ENCODE measurements around the gene EFNA5.

EFNA5 gene

DNA sequence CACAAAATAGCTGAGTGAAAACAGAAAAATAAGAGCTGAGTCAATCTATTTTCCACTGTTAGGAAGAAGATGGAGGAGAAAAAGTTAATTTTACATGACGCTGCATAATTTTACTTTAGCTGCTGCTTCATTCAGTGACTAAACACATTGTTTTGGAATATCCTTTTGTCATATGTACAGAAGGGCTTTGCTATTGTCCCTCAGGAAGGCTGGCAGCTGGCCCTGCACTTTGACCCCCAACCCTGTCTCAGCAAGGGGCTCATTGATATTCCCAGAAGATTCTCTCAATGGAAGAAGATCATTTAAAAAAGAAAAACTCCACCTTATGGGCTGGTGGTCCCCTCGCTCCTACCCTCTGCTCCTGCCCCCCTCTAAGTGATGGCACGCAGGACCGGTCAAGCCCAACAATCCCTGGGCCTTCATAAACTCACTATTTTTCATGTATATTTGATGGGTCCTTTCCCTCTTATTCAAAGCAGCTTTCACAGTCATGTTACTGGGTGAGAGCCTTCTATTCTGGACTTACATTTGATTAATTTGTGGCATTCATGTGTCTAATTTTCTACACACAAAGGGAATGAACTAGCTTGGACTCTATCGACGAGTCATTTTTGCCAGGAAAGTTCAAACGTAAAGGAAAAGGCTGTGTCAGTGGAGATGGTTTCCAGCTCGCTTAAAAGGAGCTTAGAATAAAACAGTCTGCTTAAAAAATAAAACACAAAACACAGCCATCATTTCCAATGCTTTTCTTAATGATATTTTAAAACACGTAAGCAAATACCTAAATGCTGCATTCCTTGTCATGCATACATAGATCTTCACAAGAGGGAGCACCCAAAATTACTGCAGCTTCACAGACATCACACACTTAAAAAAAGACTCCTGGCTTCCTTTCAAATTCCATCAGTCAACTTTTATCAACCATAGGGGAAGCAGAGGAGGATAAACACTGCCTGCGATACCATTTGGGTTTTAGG is 104.7 kb downstream of the EFNA5 start:
- H3K4me3 Mint-ChIP-seq = no peak overlapping the region
- H3K9me3 Mint-ChIP-seq = no peaks in the 10 kb centered on the region
- ATAC-seq (no peak), DNase-seq (ENCODE audit: low spot score in 2 of 2) (no peak)
- no peaks in the 10 kb centered on the region for H3K36me3 Mint-ChIP-seq
- peaks cover 5% of the 10 kb centered on the region for H3K4me1 Mint-ChIP-seq
- no peak overlapping the region for H3K27ac Mint-ChIP-seq

DNA sequence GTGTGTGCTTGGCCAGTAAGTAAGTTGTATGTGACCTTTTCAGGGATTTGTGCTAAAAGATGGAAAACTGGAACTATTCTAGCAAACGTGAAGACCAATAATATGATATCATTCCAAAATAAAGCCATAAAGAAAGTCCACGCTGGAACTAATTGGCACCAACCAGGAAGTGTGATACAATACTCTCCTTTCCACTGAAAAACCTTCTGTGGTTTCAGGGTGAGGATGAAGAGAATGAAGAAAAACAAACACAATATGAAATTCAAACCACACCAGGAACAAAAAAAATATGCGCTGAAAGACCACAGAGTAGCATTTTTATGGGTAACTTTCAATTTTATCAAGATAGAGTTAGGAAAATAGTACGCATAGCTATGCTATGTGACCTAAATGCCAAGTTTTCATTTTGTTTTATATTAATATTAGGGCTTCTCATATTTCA is 105.8 kb downstream of the EFNA5 start:
- Mint-ChIP-seq H3K9me3 (no peaks in the 10 kb centered on the region), H3K4me1 (no peaks in the 10 kb centered on the region), H3K4me3 (no peak overlapping the region), H3K27ac (no peak overlapping the region), H3K36me3 (no peaks in the 10 kb centered on the region)
- no peak for DNase-seq (ENCODE audit: low spot score in 2 of 2)
- ATAC-seq = no peak

DNA sequence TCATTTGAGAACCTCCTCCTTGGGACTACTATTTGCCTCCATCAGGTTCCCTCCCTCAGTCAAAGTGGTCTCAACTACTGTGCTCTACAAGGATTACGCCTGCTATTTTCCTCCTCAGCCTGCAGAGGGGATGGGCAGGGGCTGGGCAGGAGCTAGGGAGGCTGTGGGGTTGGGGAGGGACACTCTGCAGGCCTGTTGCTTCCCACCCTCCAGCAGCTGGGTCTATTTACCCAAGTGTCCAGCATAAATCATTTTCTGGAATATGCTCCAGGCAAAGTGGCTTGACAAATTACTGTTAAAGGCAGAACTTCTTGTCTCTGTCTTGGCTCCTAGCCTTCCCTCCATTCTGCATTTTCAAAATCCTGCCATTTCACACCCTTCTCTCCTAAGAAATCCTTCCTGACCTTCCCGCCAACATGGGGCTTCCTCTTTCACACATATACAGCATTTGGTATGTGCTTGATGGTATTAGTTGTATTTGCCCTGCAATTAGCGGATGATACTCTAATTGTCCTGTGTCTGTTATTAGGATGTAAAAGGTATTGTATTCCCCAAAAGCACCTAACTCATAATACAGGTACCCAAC is 106.7 kb downstream of the EFNA5 start:
- DNase-seq (ENCODE audit: low spot score in 2 of 2) (no peak), ATAC-seq (no peak)
- no peak overlapping the region for H3K4me3 Mint-ChIP-seq
- H3K36me3 Mint-ChIP-seq = no peaks in the 10 kb centered on the region
- no peaks in the 10 kb centered on the region for H3K4me1 Mint-ChIP-seq
- H3K9me3 Mint-ChIP-seq = no peaks in the 10 kb centered on the region
- H3K27ac Mint-ChIP-seq = no peak overlapping the region

DNA sequence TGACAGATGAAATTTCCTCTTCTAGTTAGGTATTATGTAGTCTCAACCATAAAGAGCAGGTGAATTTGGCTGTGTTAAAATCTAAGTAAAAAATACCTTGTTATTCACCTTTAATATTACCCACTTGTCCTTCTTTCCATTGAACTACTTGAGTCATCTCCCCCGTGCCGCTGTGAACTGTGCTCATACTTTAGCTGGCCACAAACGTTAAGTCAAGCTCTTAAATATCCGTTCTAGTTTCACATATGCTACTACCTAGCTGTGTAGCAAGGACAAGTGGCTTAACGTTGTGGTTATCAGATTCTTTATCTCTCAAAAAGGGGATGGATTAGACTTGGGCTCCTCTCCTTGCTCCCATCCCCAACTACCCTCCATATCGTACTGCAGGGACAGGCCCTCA is 110.4 kb downstream of the EFNA5 start:
- Mint-ChIP-seq H3K36me3 (no peaks in the 10 kb centered on the region), H3K27ac (no peak overlapping the region), H3K9me3 (no peaks in the 10 kb centered on the region), H3K4me3 (no peak overlapping the region), H3K4me1 (no peaks in the 10 kb centered on the region)
- DNase-seq (ENCODE audit: low spot score in 2 of 2) (no peak), ATAC-seq (no peak)

DNA sequence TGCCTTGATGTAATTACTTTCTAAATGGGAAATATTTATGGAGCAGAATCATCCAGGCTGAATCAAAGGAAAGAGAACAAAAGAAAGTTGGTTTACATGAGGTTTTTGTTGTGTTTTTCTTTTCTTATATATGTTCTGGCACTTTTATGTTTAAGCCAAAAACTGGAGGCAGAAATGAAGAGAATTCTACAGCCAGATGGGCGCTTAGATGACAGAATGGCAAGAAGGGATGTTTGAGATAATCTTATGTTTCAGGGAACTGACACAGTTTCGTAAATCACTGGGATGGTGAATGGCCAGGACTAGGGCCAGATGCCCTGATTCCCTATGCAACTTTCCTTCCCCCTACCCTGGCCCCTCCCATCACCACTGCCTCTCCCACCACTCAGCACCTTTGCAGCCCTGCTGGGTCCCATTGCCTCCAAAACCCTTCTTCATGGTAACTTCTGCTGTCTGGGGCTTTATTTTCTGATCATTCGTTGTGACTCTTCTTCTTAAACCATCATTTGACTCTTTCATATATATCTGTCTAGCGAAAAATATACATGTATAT is 111.8 kb downstream of the EFNA5 start:
- ATAC-seq = no peak
- DNase-seq (ENCODE audit: low spot score in 2 of 2) = no peak
- no peaks in the 10 kb centered on the region for H3K36me3 Mint-ChIP-seq
- H3K4me3 Mint-ChIP-seq = no peak overlapping the region
- no peaks in the 10 kb centered on the region for H3K4me1 Mint-ChIP-seq
- H3K9me3 Mint-ChIP-seq = no peaks in the 10 kb centered on the region
- no peak overlapping the region for H3K27ac Mint-ChIP-seq

DNA sequence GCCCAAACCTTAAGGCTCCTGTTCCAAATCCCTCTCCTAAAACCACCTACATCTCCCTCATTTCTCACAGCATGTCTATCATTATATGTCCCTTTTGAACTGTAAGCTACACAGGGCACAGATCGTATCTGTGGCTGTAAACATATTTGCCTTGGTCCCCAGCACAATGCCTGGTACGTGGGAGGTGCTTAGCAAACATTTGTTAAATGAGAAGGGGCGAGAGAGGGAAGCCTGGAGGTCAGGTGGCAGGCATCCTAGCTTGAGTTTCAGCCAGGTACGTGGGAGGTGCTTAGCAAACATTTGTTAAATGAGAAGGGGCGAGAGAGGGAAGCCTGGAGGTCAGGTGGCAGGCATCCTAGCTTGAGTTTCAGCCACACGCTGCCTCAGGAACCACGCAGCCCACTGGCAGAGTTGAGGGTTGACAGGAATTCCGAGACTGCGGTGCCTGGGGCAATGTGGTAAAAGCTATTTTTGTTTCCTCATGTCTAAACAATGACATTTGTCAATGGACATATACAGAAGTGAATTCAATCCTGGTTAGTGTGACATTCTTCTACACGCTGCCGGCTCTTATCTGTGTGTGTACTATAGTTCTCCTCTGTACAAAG is 113.6 kb downstream of the EFNA5 start:
- Mint-ChIP-seq H3K4me1 (no peaks in the 10 kb centered on the region), H3K9me3 (no peaks in the 10 kb centered on the region), H3K27ac (no peak overlapping the region), H3K36me3 (no peaks in the 10 kb centered on the region), H3K4me3 (no peak overlapping the region)
- no peak for ATAC-seq
- DNase-seq (ENCODE audit: low spot score in 2 of 2) = no peak

DNA sequence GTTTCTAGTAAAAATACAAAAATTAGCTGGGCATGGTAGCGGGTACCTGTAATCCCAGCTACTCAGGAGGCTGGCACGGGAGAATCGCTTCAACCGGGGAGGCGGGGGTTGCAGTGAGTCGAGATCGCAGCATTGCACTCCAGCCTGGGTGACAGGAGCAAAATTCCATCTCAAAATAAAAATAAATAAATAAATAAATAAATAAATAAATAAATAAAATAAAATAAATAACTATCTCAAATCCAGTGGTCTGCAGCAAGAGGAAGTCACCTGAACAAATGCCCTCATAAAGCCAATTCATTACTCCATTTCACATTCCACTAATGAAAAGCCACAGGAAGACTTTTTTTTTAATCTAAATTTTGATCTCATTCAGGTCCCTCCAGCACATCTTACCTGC is 114.2 kb downstream of the EFNA5 start:
- DNase-seq (ENCODE audit: low spot score in 2 of 2) (no peak), ATAC-seq (no peak)
- H3K9me3 Mint-ChIP-seq = no peaks in the 10 kb centered on the region
- H3K4me3 Mint-ChIP-seq = no peak overlapping the region
- H3K36me3 Mint-ChIP-seq = no peaks in the 10 kb centered on the region
- no peaks in the 10 kb centered on the region for H3K4me1 Mint-ChIP-seq
- H3K27ac Mint-ChIP-seq = no peak overlapping the region

DNA sequence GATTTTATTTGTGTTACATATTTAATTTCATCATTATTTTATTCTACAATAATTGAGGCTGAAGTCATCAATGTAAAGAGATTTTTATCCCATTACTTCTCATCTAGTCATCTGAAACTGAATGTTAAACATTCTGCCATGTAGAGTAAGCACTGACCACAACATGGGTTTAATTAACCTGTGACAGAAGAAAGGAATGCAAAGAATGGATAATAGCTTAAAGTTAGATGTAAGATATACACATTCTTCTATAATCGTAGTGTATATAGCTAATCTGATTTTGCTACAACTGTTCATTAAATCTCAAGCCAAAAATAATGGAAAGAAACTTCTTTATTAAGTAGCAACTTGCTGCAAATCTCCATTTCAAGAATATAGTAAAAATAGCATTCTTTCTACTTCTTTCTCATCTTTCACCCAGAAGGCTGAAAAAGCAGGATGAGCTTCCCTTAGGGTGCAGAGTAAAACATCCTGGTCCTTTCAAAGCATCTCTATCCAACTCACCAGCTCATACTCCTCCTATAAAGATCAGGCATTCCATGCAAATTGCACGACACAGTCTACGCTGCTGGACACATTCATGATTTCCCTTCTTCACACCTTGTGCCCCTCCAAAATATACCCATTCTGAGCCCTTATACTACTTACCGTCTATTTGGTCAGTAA is 115.2 kb downstream of the EFNA5 start:
- Mint-ChIP-seq H3K27ac (no peak overlapping the region), H3K4me3 (no peak overlapping the region), H3K4me1 (no peaks in the 10 kb centered on the region), H3K9me3 (no peaks in the 10 kb centered on the region), H3K36me3 (no peaks in the 10 kb centered on the region)
- ATAC-seq (no peak), DNase-seq (ENCODE audit: low spot score in 2 of 2) (no peak)

DNA sequence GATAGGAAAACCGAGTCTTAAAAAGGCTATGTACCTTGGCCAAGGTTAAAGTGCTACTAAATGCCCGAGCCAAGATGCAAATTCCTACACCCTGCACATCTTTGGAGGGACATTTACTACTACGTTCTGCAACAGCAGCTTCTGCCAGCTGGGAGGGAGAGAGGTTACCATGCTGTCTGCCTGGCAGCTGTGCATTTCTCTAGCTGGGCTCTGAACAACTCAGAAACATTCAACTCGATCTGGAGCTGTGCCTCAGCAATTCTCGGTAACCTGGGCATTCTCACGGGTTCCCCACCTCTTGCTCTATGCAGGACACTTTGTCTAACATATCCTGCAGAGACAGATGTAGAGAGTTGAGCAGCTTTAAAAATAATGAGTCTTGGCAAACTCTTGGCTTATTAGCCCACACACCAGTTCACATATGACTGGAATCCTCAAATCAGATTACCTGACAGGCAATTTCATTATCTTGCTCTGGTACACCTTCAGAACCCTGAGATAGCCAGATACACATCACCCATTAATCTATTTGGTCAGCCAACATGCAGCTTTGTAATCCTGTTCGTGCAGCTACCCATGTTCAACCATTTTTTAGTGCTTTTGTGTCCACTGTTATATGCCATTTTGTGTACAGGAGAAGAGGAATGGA is 115.8 kb downstream of the EFNA5 start:
- no peak overlapping the region for H3K27ac Mint-ChIP-seq
- no peak overlapping the region for H3K4me3 Mint-ChIP-seq
- H3K4me1 Mint-ChIP-seq = no peaks in the 10 kb centered on the region
- no peaks in the 10 kb centered on the region for H3K36me3 Mint-ChIP-seq
- DNase-seq (ENCODE audit: low spot score in 2 of 2) = no peak
- no peaks in the 10 kb centered on the region for H3K9me3 Mint-ChIP-seq
- ATAC-seq = no peak

DNA sequence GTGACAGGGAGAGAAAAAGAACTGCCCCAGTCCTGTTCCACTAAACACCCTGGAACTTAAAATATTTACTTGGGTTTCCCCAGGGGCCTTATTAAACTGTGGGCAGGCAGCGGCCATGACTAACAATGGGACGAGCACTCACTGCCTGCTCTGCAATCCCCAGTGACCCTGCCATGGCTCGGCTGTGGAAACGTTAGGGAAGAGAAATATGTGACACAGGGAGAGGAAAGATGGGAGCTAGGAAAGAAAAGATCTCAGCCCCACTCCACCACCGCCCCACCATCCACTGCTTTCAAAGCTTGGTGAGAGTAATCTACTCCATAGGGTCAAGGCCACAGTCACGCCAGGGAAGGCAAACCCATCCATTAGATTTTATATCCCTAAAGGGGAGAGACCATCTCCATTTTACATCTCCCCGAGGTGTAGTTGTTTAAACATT is 117.6 kb downstream of the EFNA5 start:
- Mint-ChIP-seq H3K27ac (no peak overlapping the region), H3K4me1 (no peaks in the 10 kb centered on the region), H3K36me3 (no peaks in the 10 kb centered on the region), H3K9me3 (no peaks in the 10 kb centered on the region), H3K4me3 (no peak overlapping the region)
- no peak for ATAC-seq
- DNase-seq (ENCODE audit: low spot score in 2 of 2) = no peak

DNA sequence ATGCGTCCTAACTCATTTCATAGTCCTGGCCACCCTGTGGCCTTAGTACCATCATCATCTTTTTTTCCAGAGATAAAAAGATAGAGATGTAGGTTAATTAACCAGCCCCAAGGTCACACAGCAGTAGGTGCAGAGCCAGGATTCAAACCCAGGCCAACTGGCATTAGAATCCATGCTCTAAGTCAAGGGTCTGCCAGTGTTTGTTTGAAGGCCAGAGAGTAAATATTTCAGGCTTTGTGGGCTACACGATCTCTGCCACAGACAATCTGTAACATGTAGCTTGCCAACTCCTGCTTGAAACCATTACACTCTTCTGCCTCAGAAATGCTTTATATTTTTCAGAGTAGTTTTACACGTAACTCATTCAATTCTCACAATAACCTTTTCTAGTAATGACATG is 119.6 kb downstream of the EFNA5 start:
- Mint-ChIP-seq H3K4me3 (no peak overlapping the region), H3K27ac (no peak overlapping the region), H3K9me3 (no peaks in the 10 kb centered on the region), H3K4me1 (no peaks in the 10 kb centered on the region), H3K36me3 (no peaks in the 10 kb centered on the region)
- DNase-seq (ENCODE audit: low spot score in 2 of 2) (no peak), ATAC-seq (no peak)

DNA sequence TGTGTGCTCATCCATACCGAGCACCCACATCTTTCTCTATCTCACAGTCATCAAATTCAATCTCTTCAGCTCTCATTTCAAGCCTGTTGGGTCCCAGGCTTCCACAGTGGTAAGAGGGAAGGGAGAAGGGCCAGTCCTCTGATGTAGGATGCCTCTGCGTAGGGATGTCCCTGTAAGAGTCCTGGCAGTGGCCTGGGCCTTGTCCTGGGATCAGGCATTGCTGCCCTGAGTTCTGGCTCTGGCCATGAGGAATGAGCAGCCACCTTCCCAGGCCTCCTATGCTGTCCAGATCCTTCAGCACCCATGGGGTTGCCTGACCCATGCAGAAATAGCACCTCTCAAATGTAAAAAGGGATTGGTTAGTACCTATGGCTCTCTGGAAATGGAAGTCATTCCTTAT is 121.2 kb downstream of the EFNA5 start:
- no peaks in the 10 kb centered on the region for H3K9me3 Mint-ChIP-seq
- H3K4me1 Mint-ChIP-seq = no peaks in the 10 kb centered on the region
- DNase-seq (ENCODE audit: low spot score in 2 of 2) (no peak), ATAC-seq (no peak)
- H3K4me3 Mint-ChIP-seq = no peak overlapping the region
- no peak overlapping the region for H3K27ac Mint-ChIP-seq
- H3K36me3 Mint-ChIP-seq = no peaks in the 10 kb centered on the region

DNA sequence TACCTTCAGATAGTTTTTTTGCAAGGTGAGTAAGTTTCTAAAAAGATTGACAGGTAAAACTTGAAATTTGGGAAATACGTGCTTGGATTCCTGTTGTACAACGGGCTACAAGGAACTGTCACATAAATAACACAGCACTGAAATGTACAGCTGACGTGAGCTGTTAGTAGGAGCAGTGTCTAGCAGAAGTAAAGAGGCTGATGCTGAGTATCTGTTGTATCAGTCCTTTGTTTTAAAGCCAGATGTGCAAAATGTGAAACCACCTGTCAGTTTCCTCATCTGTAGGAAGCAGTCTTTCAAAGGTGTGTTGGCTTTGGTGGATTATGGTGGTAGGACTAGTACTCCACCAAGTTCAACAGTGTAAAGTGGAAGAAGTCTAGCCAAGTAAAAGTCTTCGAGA is 122.3 kb downstream of the EFNA5 start:
- DNase-seq (ENCODE audit: low spot score in 2 of 2) = no peak
- Mint-ChIP-seq H3K4me1 (no peaks in the 10 kb centered on the region), H3K9me3 (no peaks in the 10 kb centered on the region), H3K4me3 (no peak overlapping the region), H3K36me3 (no peaks in the 10 kb centered on the region), H3K27ac (no peak overlapping the region)
- no peak for ATAC-seq

DNA sequence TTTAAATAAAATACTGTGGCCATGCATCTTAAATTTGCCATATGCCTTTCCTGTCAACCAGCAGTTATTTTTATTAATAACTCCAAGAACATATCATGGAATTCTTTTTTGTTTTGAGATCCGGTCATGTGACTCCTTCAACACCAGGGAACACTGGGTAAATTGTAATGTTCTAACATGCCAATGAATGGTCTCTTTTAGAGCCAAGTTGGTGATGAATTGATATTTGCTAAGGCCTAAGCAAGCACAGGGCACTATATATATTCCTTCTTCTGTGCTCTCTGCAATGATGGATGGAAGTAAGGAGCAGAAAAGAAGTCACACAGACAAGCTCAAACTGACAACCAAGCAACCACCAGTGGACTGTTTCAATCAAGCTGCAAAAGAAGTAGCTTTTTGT is 124.0 kb downstream of the EFNA5 start:
- Mint-ChIP-seq H3K9me3 (no peaks in the 10 kb centered on the region), H3K27ac (no peak overlapping the region), H3K4me3 (no peak overlapping the region), H3K4me1 (no peaks in the 10 kb centered on the region), H3K36me3 (no peaks in the 10 kb centered on the region)
- DNase-seq (ENCODE audit: low spot score in 2 of 2) (no peak), ATAC-seq (no peak)

DNA sequence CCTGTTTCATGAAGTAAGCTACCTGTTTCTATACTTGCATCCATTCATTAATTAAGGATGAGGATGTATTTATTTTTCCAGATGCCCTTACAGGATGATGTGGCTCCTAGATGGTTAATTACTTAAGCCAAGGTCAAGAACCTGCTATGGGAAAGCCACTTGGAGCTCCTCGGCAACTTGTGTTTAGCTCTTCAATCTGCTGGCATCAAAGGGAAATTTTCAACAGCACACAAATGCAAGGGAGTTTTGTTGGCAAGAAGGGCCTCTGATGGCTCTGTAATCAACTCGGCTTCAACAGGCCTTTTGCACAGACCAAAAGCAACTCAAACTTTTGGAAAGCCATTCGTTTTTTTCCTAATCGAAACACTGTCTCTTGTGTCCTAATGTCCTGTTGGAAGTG is 125.3 kb downstream of the EFNA5 start:
- Mint-ChIP-seq H3K4me3 (no peak overlapping the region), H3K9me3 (no peaks in the 10 kb centered on the region), H3K27ac (no peak overlapping the region), H3K4me1 (no peaks in the 10 kb centered on the region), H3K36me3 (no peaks in the 10 kb centered on the region)
- DNase-seq (ENCODE audit: low spot score in 2 of 2) = no peak
- ATAC-seq = no peak
